HL-60/S4 treated with retinoic acid at 250 ng/mL for 4 days and 3 days (cell line): ENCODE results near the gene HES4.
"Not testable (repeated sequence)": the region's sequence is repeated elsewhere in the genome, so short reads cannot be mapped to it uniquely, and the experiment has no call there.

Source experiments
- in situ Hi-C: fragments of 300-500 bp; cut with MboI; formaldehyde crosslinking; loops from 2 replicates; pipeline ENCODE4 v1.7.0; 2022; ENCODE audit warnings: low sequenced_read_pairs

The HES4 gene

GRCh38 chr1:1033731-1034438 lies 34.0 kb upstream of the HES4 start:
- in situ Hi-C loops, result no loop called here

DNA sequence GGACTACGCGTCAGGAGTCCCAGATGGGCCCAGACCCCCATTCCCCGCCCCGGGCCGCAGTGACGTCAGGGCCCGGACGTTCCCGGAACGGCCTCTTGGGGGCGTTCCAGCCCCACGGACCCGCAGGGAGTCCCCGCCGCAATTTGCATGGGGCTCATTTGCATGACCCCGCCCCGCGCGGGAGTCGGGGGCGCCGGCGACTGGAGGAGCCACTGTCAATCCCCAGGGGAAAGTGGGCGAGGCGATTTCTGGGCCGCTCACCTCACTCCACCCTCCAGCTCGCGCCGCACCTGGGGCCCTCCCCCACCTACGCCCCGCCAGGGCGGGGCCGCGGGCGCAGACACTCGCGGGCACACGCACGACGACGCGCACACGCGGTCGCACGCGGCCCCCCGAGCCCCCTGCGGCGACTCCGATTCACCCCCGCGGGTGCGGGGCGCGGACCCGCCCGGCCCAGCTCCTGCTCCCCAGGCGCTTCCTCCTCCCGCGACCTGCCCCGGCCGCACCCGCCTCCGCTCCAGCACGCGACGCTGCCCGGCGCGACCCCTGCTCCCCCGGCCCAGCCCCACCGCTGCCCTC lies 33.2 kb upstream of the HES4 start:
- in situ Hi-C loops, result no loop called here

DNA sequence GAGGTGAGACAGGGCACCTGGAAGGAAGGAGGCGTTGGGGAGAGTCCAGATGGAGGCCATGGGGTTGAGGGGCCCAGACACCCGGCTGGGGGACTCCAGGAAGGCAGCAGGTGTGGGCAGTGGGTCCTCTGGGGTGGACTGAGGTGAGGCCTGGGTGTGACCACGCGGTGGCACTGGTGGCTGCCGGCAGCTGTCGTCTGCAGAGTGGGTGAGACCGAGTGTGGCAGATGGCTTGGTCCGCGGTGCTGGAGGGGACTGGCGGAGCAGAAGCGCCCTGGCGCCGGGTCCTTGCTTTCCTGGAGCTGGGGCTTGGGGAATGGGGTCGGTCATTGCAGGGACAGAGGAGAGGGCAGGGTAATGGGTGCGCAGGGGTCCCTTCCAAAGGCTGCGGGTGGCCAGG lies 32.5 kb upstream of the HES4 start:
- in situ Hi-C loops, result no loop called here

- in situ Hi-C loops, result no loop called here
Measured at GRCh38 chr1:1031659-1032235, 31.9 kb upstream of the HES4 start.

GRCh38 chr1:1030867-1031658 lies 31.2 kb upstream of the HES4 start:
- in situ Hi-C loops, result not testable (repeated sequence)

GRCh38 chr1:1027791-1028190 lies 27.9 kb upstream of the HES4 start:
- in situ Hi-C loops, result no loop called here

GRCh38 chr1:1026599-1027413 lies 26.9 kb upstream of the HES4 start:
- in situ Hi-C loops, result no loop called here

DNA sequence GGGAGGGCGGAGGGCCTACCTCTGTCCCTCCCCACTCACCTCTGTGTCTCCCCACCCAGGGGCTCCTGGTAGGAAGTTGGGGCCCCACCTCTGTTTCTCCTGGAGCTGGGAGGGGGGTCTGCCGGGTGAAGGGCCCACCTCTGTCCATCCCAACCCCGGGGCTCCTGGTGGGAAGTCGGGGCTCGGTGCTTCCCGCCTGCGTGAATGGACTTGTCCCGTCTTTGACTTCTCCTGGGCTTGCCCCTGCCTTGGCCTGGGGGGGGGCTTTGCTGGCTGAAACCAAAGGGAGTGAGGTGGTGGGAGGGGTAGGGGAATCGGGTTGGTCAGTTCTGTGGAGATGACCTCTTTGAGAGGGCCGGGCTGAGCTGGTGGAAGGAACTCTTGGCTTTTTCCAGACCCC lies 25.8 kb upstream of the HES4 start:
- in situ Hi-C loops, result no loop called here

DNA sequence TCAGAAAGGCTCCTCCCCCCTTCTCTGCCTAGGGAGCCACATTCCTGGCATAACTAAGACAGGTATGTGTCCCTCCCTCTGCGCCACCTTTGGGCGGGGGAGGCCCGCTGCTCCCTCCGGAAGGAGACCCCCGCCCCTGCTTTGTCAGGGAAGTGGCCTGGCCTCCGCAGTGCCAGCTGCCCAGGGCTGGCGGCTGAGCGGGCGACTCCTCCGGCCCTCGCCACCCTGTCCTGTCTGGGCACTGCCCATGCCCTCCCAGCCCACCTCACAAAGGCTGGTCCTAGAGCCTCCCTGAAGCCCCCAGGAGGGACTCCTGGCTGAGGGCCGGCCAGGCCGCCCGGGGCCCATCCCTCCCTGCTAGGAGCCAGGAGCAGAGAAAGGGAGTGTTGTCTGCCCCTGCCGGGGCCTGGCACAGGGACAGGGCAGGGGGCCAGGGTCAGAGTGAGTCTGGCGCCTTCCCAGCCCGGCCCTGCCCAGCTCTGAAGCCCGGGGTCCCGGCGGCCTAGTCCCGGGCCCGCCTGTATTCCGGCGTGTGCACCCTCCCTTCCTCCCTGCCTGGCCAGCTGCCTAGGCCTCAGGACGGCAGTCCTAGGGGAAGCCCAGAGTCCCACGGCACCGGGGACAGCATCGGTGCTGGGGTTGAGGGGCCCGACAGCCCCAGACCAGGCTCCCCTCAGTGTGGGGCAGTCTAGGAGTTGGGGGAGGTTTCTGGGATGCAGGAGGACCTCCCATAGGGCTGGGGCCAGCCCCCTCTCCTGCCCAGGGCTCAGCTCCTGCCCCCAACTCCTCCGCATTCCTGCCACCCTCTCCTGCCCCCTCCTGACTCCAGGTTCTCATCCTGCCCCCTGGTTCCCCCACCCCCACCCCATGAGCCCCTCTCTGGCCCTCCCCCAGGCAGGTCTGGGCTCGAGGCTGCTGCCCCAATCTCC lies 25.1 kb upstream of the HES4 start:
- in situ Hi-C loops, result no loop called here

GRCh38 chr1:1024149-1024770 lies 24.4 kb upstream of the HES4 start:
- in situ Hi-C loops, result no loop called here

DNA sequence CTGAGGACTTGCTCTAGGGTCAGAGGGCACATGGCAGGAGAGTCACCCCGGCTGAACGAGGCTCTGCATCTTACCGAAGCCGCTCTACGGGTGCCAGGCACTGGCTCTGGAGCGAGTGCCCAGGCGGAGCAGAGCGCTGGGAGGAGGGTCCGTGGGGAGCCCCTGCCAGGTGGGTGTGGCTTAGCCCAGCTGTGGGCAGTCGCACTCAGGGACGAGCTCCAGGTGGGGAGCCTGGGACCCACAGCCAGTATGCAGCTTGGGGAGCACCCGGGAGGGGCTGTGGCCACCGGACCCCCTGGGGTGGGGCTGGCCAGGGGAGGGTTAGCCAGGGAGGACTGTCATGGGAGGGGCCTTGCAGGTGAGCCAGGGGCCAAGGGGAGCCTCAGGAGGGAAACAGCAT lies 23.8 kb upstream of the HES4 start:
- in situ Hi-C loops, result no loop called here

- in situ Hi-C loops, result no loop called here
Measured at GRCh38 chr1:1022302-1023009, 22.6 kb upstream of the HES4 start.

GRCh38 chr1:1021920-1022259 lies 22.0 kb upstream of the HES4 start:
- in situ Hi-C loops, result no loop called here

DNA sequence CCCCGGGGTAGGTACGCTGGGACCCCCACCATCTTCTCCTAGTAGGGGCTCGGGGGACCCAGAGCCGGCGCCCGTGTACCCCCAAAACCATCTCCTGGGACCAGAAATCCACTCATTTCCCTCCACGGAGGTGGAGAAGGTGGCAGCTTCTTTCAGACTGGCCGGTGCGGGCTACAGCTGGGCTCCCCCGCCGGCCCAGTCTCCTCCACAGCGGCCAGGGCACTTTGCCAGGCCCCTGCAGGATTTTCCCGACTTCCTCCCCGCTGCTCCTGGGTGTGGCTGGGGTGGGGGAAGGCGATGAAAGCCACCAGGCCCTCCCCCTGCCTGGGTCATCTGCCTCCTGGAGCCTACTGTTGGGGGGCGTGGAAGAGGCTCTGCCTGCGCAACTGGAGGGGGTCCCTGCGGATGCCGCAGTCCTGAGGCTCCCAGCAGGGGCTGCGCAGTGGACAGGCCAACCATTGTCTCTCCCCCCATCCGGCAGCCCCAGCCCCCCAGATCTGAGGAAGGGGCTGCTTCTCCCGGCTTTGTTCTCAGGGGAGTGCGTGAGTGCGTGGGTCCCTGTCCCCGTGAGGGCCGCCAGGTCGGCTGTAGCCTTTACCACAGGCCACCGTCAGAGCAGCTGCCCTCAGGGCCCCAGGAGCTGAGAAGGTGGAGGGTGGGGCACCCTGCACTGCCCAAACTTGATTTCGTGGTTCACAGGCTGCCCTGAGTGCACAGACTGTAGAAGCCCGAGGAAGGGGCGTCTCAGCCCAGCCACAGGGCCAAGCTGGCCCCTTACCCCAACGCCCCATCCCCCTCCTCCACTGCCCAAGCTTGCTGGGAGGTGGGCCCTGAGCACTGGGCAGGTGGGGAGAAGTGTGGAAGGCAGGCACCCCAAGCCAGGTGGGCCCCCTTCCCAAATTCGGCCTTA lies 21.4 kb upstream of the HES4 start:
- in situ Hi-C loops, result no loop called here

DNA sequence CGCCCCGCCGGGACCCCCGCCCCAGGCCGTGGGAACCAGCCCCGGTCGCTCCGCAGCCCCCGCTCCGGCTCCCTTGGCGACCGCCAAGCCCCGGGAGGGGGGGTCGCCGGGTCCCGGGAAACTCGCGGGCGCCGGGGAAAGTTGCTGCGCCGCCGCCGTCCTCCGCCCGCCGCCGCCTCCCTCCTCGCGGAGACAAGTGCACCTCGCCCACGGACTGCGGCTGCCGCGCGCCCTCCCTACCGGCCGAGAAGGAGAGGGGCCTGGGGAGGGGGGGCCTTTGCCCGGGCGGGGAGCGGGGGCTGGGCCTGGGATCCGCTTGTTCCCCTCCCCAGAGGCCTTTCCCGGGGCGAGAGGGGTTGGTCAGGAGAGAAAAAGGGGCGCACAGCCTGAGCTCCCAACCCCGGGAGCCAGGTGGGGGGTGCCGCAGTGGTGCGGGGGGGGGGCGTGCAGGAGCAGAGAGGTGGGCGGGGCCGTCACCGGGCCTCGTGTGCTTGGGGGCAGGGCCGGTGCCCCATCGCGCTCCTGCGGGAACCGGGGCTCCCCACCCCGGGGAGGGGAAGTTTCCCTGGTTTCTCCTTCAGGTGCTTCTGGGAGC lies 20.6 kb upstream of the HES4 start:
- in situ Hi-C loops, result no loop called here

- in situ Hi-C loops, result no loop called here
Measured at GRCh38 chr1:1020000-1020404, 20.1 kb upstream of the HES4 start, which contains the start of gene AGRN. Gene AGRN, plus strand, starts transcription at chr1:1020120. Its CDS starts 53 bp downstream, at chr1:1020173.
